ENCODE data around the gene RTN4RL2. TPM values are rescaled to one million over a fixed set of nuclear protein-coding genes. Genes with fewer than 3 reads are reported as not detected.

The RTN4RL2 gene
- total RNA-seq, 1 experiment from 2014 or later, result 7.0 TPM

DNA sequence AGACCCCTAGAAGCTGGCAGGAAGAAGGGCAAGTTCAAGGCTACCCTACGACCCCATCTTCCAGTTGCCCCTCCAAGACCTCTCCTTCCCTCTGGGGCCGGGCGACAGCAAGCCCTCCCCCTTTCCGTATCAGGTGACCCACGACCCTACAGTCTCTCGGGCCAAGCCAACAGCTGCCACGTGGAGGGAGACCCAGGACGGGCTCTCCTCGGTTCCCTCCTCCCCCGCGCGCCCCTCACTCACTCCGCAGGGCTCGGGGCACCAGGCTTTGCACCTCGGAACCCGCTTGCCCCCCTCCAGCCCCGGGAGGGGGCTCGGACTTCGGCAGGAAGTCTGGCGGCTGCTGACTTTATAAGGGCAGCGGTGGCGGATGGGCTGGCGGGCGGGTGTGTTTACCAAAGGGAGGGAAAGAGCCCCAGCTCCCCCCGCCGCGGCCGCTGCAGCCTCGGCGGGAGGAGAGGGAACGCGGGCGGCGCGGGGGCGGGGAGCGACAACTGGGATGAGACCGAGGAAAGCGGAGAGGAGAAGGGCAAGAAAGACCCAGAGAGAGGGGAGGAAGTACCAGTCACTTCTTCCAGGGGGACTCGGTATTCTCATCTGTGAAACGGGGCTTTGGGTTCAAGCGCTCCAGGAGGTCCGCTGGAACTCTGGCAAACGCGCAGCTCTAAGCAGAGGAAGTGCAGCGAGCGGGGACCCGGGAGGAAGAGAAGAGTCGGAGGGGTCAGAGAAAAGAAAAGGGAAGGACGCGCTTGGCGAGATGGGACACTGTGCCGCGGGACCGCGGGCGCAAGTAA, 54.4 kb downstream of the RTN4RL2 start:
- H2BK5ac ChIP-seq (ENCODE audit: insufficient read length, low read length), result no peak overlapping the region
- no peak overlapping the region for H3K18ac ChIP-seq (ENCODE audit: insufficient read length, low read depth, low read length)
- peak overlapping the region; percentile 1 for H3K9ac ChIP-seq (ENCODE audit: extremely low read depth, insufficient read length, low read length)
- peak overlapping the region; percentile 90 to 98 for H3K4me3 Mint-ChIP-seq
- H3K27me3 Mint-ChIP-seq (ENCODE audit: low read depth), result peaks cover 51% of the 10 kb centered on the region
- H3K23me2 ChIP-seq (ENCODE audit: insufficient read length, low read depth, low read length, poor library complexity, severe bottlenecking), result peaks cover 16% of the 10 kb centered on the region
- no peak overlapping the region; a peak in 1 of 7 replicates for H3K27ac Mint-ChIP-seq
- no peak for TF ChIP-seq CTCF (conservative IDR thresholded peaks at IDR 0.05)
- WGBS (ENCODE audit: extremely low coverage, insufficient read length, low lambda C conversion rate), result no CpG with 5 or more reads among the region's 57 CpGs
- H3K27ac ChIP-seq (ENCODE audit: insufficient read length, low read depth, low read length), result no peak overlapping the region
- H3T11ph ChIP-seq (ENCODE audit: low read length), result no peak overlapping the region
- peaks cover 0 to 4% (median 0%) of the 10 kb centered on the region in 3 experiments; a peak in 3 of 7 replicates for H3K36me3 Mint-ChIP-seq (ENCODE audit: insufficient read depth in 1 of 3, low read depth in 3 of 3)
- no peaks in the 10 kb centered on the region for H3K79me1 ChIP-seq (ENCODE audit: insufficient read depth, low read depth, low read length, poor library complexity, severe bottlenecking)
- H2BK15ac ChIP-seq (ENCODE audit: low read depth, low read length), result no peak overlapping the region
- H2BK12ac ChIP-seq (ENCODE audit: insufficient read length, low read depth, low read length), result no peak overlapping the region
- no peak overlapping the region for H3K4ac ChIP-seq (ENCODE audit: low read depth, low read length)
- H2AFZ ChIP-seq (ENCODE audit: low read length), result no peak overlapping the region
- no peak overlapping the region for H2BK20ac ChIP-seq (ENCODE audit: low read depth, low read length, poor library complexity, severe bottlenecking)
- H3K14ac ChIP-seq (ENCODE audit: insufficient read depth, low read length), result no peak overlapping the region; the same call in 1 of the 2 replicates
- no peaks in the 10 kb centered on the region for H3K27me3 ChIP-seq (ENCODE audit: insufficient read depth, low read length)
- H3K56ac ChIP-seq (ENCODE audit: insufficient read length, low read depth, low read length), result no peak overlapping the region
- peak overlapping the region; percentile 63 for H3K4me2 ChIP-seq (ENCODE audit: insufficient read depth, insufficient read length, low read length)
- H2AK5ac ChIP-seq (ENCODE audit: insufficient read length, low read length), result no peak overlapping the region
- H3K79me2 ChIP-seq (ENCODE audit: insufficient read depth, low read length), result no peaks in the 10 kb centered on the region
- H3K23ac ChIP-seq (ENCODE audit: insufficient read length, low read depth, low read length), result no peak overlapping the region
- H3K4me1 Mint-ChIP-seq, result peaks cover 10 to 13% of the 10 kb centered on the region in 2 experiments; a peak in 2 of 4 replicates
- peak; percentile 59 for DNase-seq
- peaks cover 2% of the 10 kb centered on the region for H3K4me1 ChIP-seq (ENCODE audit: insufficient read depth, low read length)
- no peak overlapping the region for H4K91ac ChIP-seq (ENCODE audit: insufficient read length, low read depth, low read length)
- H4K8ac ChIP-seq (replicated peaks; ENCODE audit: insufficient read length, low read depth, low read length), result no peak overlapping the region
- H2BK120ac ChIP-seq (ENCODE audit: low read depth, low read length, poor library complexity, severe bottlenecking), result no peak overlapping the region
- H4K5ac ChIP-seq (ENCODE audit: insufficient read length, low read depth, low read length), result no peak overlapping the region
- 0 out of 5 replicates have a peak, but pooled peaks cover 0 to 3% of the 10 kb centered on the region in 2 experiments for H3K9me3 Mint-ChIP-seq
- no peaks in the 10 kb centered on the region for H3K9me3 ChIP-seq (ENCODE audit: control insufficient read depth, low read depth, low read length)
- H4K20me1 ChIP-seq (ENCODE audit: control insufficient read depth, insufficient read depth, insufficient read length), result no peaks in the 10 kb centered on the region
